ENCODE data around the gene APBB2. TPM values are rescaled to one million over a fixed set of nuclear protein-coding genes. Genes with fewer than 3 reads are reported as not detected.

APBB2 gene
- total and polyA plus RNA-seq, 2 experiments from 2014 or later = 24.1 to 61.0 TPM

DNA sequence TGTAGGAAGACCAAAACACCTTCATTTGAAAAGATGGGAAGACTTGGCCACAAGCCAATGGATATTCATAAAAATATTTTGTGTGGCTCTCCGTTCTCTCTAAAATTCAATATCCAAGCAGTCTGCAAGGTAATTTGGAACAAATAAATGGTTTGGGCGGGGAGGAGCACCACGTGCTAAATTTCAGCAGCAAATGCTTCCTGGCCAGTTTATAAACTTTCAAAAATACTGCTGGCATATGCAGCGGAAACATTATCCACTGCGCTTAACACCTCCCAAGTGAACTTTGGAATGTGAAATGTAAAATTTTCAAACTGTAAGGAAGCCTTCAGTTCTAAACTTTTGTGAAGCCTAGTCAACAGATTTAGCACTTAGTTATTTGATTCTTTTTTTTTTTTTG lies 273.6 kb downstream of the APBB2 start:
- H3K27ac ChIP-seq = no peak overlapping the region
- H3K36me3 ChIP-seq (ENCODE audit: low read depth) = 0 out of 2 replicates have a peak, but pooled peaks cover 5% of the 10 kb centered on the region
- H3K27me3 ChIP-seq (replicated peaks; ENCODE audit: insufficient read depth) = no peaks in the 10 kb centered on the region
- no peak for DNase-seq
- H3K4me3 ChIP-seq = no peak overlapping the region
- no peak overlapping the region for H2AFZ ChIP-seq
- no peaks in the 10 kb centered on the region for H3K79me2 ChIP-seq (ENCODE audit: insufficient read depth)
- H3K9me3 ChIP-seq (ENCODE audit: low read depth) = no peaks in the 10 kb centered on the region
- no peak for TF ChIP-seq EZH2 (IDR thresholded peaks at IDR 0.05; ENCODE audit: insufficient read depth, poor library complexity, severe bottlenecking)
- TF ChIP-seq EZH2phosphoT487 (IDR thresholded peaks at IDR 0.05; ENCODE audit: insufficient read depth, low read depth) = no peak
- 0 out of 2 replicates have a peak, but pooled peaks cover 2% of the 10 kb centered on the region for H3F3A ChIP-seq (ENCODE audit: insufficient read depth)
- no peaks in the 10 kb centered on the region for H4K20me1 ChIP-seq (ENCODE audit: insufficient read depth)
- no peaks in the 10 kb centered on the region for H3K9me2 ChIP-seq (ENCODE audit: insufficient read depth)
- WGBS, 2 experiments (ENCODE audit: low coverage in 1 of 2, low lambda C conversion rate in 2 of 2, missing lambda C conversion rate in 2 of 2) = 54 to 61% methylated on average over 5 of the region's 5 CpGs
- no peaks in the 10 kb centered on the region for H3K4me1 ChIP-seq (ENCODE audit: insufficient read depth)
- no peak overlapping the region for H3K4me2 ChIP-seq (ENCODE audit: unreplicated experiment)
- in situ Hi-C loops (cut with MboI) = loop anchor here (25.0 kb wide), 1 partner anchor 722 kb away; no protein-coding TSS in a partner anchor
- no peak overlapping the region for H3K9ac ChIP-seq

DNA sequence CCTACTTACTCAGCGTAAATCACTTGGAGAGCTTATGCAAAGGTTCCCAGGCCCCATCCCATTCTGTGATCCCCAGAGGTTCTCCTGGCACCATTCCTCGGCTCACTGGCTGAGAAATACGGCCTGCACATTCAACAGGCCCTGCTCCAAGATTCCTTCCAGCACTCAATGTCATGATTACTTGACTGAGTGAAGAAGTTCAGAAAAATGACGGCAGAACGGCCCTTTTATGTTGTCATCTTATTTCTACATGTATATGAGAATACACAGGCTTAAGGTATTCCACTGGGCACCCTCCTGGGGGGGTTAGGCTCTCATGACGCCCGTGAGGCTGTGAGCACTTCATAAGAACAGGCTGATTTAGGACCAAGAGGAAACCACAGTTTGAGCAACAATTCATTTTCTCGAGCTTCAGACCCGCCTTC lies 274.0 kb downstream of the APBB2 start:
- no peaks in the 10 kb centered on the region for H4K20me1 ChIP-seq (ENCODE audit: insufficient read depth)
- H3F3A ChIP-seq (ENCODE audit: insufficient read depth) = 0 out of 2 replicates have a peak, but pooled peaks cover 3% of the 10 kb centered on the region
- in situ Hi-C loops (cut with MboI) = loop anchor here (25.0 kb wide), 1 partner anchor 722 kb away; no protein-coding TSS in a partner anchor
- no peaks in the 10 kb centered on the region for H3K4me1 ChIP-seq (ENCODE audit: insufficient read depth)
- H2AFZ ChIP-seq = no peak overlapping the region
- H3K27ac ChIP-seq = no peak overlapping the region
- TF ChIP-seq EZH2phosphoT487 (IDR thresholded peaks at IDR 0.05; ENCODE audit: insufficient read depth, low read depth) = no peak
- TF ChIP-seq EZH2 (IDR thresholded peaks at IDR 0.05; ENCODE audit: insufficient read depth, poor library complexity, severe bottlenecking) = no peak
- no peak overlapping the region for H3K4me3 ChIP-seq
- no peaks in the 10 kb centered on the region for H3K9me2 ChIP-seq (ENCODE audit: insufficient read depth)
- 42 to 44% methylated on average over 9 of the region's 9 CpGs for WGBS, 2 experiments (ENCODE audit: low coverage in 1 of 2, low lambda C conversion rate in 2 of 2, missing lambda C conversion rate in 2 of 2)
- H3K27me3 ChIP-seq (replicated peaks; ENCODE audit: insufficient read depth) = no peaks in the 10 kb centered on the region
- no peaks in the 10 kb centered on the region for H3K79me2 ChIP-seq (ENCODE audit: insufficient read depth)
- H3K9ac ChIP-seq = no peak overlapping the region
- H3K36me3 ChIP-seq (ENCODE audit: low read depth) = 0 out of 2 replicates have a peak, but pooled peaks cover 5% of the 10 kb centered on the region
- H3K9me3 ChIP-seq (ENCODE audit: low read depth) = no peaks in the 10 kb centered on the region
- H3K4me2 ChIP-seq (ENCODE audit: unreplicated experiment) = no peak overlapping the region
- DNase-seq = peak; percentile 12

DNA sequence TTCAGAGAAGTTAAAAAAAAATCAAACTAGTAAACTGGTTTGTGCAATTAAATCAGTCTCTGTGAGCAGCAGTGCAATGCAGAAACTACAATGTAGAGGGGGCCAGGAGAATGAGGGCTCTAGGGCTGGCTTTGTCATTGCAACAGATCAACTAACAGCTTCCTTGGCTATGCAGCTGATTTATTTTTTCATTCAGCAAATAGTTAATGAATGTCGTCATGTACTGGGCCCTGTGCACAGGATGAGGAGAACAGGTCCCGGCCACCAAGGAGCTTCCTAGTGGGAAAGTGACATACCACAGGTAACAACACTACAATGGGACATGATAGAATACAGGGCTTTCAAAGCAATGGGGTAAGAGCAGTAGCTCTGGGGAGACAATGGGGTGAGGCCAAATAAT lies 274.5 kb downstream of the APBB2 start:
- Histone ChIP-seq H3K9me3 (ENCODE audit: low read depth) (no peaks in the 10 kb centered on the region), H3K9me2 (ENCODE audit: insufficient read depth) (no peaks in the 10 kb centered on the region), H2AFZ (no peak overlapping the region), H3K36me3 (ENCODE audit: low read depth) (0 out of 2 replicates have a peak, but pooled peaks cover 5% of the 10 kb centered on the region), H3K27me3 (replicated peaks; ENCODE audit: insufficient read depth) (no peaks in the 10 kb centered on the region), H4K20me1 (ENCODE audit: insufficient read depth) (no peaks in the 10 kb centered on the region), H3K27ac (no peak overlapping the region), H3F3A (ENCODE audit: insufficient read depth) (0 out of 2 replicates have a peak, but pooled peaks cover 3% of the 10 kb centered on the region), H3K9ac (no peak overlapping the region), H3K79me2 (ENCODE audit: insufficient read depth) (no peaks in the 10 kb centered on the region), H3K4me3 (no peak overlapping the region), H3K4me1 (ENCODE audit: insufficient read depth) (no peaks in the 10 kb centered on the region), H3K4me2 (ENCODE audit: unreplicated experiment) (no peak overlapping the region)
- WGBS, 2 experiments (ENCODE audit: low coverage in 1 of 2, low lambda C conversion rate in 2 of 2, missing lambda C conversion rate in 2 of 2) = 54 to 69% methylated on average over 2 of the region's 2 CpGs
- no peak for DNase-seq
- TF ChIP-seq EZH2 (IDR thresholded peaks at IDR 0.05; ENCODE audit: insufficient read depth, poor library complexity, severe bottlenecking) (no peak), EZH2phosphoT487 (IDR thresholded peaks at IDR 0.05; ENCODE audit: insufficient read depth, low read depth) (no peak)
- in situ Hi-C loops (cut with MboI) = loop anchor here (25.0 kb wide), 1 partner anchor 722 kb away; no protein-coding TSS in a partner anchor

DNA sequence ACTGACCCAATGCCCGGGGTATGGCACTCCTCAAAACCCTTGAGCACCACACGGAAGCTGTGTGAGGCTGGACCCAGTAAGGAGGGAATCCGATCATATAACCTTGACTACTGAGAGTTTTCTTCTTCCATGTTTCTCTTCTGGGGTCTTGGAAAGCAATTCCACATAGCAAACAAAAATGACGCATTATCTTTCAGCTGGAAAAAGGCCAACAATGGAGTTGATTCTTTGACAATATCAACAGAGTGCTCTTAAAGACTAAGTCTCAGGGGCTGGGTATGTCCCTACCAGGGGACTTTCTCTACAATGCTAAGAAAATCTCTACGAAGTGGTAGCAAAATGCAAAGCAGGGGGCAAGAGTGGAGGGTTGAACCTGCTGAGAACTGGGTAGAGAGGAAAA lies 276.0 kb downstream of the APBB2 start:
- WGBS, 2 experiments (ENCODE audit: low coverage in 1 of 2, low lambda C conversion rate in 2 of 2, missing lambda C conversion rate in 2 of 2) = 95 to 99% methylated on average over 5 of the region's 5 CpGs

More for the DNA sequence above, 276.0 kb downstream of the APBB2 start:
- Histone ChIP-seq H3K27me3 (replicated peaks; ENCODE audit: insufficient read depth) (no peaks in the 10 kb centered on the region), H3K9ac (no peak overlapping the region), H4K20me1 (ENCODE audit: insufficient read depth) (no peaks in the 10 kb centered on the region), H3K9me3 (ENCODE audit: low read depth) (no peaks in the 10 kb centered on the region), H3K4me2 (ENCODE audit: unreplicated experiment) (no peak overlapping the region), H3K36me3 (ENCODE audit: low read depth) (0 out of 2 replicates have a peak, but pooled peaks cover 11% of the 10 kb centered on the region), H3F3A (ENCODE audit: insufficient read depth) (0 out of 2 replicates have a peak, but pooled peaks cover 3% of the 10 kb centered on the region), H3K4me3 (no peak overlapping the region), H3K79me2 (ENCODE audit: insufficient read depth) (no peaks in the 10 kb centered on the region), H3K9me2 (ENCODE audit: insufficient read depth) (no peaks in the 10 kb centered on the region), H2AFZ (no peak overlapping the region), H3K27ac (no peak overlapping the region), H3K4me1 (ENCODE audit: insufficient read depth) (no peaks in the 10 kb centered on the region)
- in situ Hi-C loops (cut with MboI) = loop anchor here (25.0 kb wide), 1 partner anchor 724 kb away; no protein-coding TSS in a partner anchor
- TF ChIP-seq EZH2phosphoT487 (IDR thresholded peaks at IDR 0.05; ENCODE audit: insufficient read depth, low read depth) (no peak), EZH2 (IDR thresholded peaks at IDR 0.05; ENCODE audit: insufficient read depth, poor library complexity, severe bottlenecking) (no peak)
- DNase-seq = no peak
